Subcutaneous abdominal adipose tissue (tissue), 5 donors: ENCODE results near the gene ASAP2.

Source experiments
- H3K27ac ChIP-seq: one replicate; pipeline ENCODE4 v1.7.0; 2013; ENCODE audit warnings: low read depth, mild to moderate bottlenecking, inconsistent platforms, low read length, moderate library complexity
- H3K27me3 ChIP-seq, 5 donors: one replicate each; pipeline ENCODE4 v1.7.0; 2013; ENCODE audit warnings: low read length in 5 of 5, inconsistent platforms in 1 of 5; ENCODE audit not compliant: control insufficient read depth in 5 of 5, insufficient read depth in 4 of 5
- H3K36me3 ChIP-seq, 5 donors: one replicate each; pipeline ENCODE4 v1.7.0; 2013; ENCODE audit warnings: low read length in 5 of 5; ENCODE audit not compliant: control insufficient read depth in 5 of 5, insufficient read depth in 5 of 5
- H3K4me1 ChIP-seq, 5 donors: one replicate each; pipeline ENCODE4 v1.7.0; 2013; ENCODE audit warnings: low read length in 5 of 5, mild to moderate bottlenecking in 3 of 5, moderate library complexity in 1 of 5; ENCODE audit not compliant: control insufficient read depth in 5 of 5, insufficient read depth in 5 of 5
- H3K4me3 ChIP-seq, 5 donors: one replicate each; pipeline ENCODE4 v1.7.0; 2013; ENCODE audit warnings: low read length in 5 of 5, low read depth in 1 of 5
- H3K9ac ChIP-seq, 5 donors: one replicate each; pipeline ENCODE4 v1.7.0; 2013; ENCODE audit warnings: low read length in 5 of 5, mild to moderate bottlenecking in 4 of 5, moderate library complexity in 3 of 5
- H3K9me3 ChIP-seq, 5 donors: one replicate each; pipeline ENCODE4 v1.7.0; 2013; ENCODE audit warnings: low read length in 5 of 5; ENCODE audit not compliant: control insufficient read depth in 5 of 5
- donor health status: healthy.
- donor health status: healthy.
- donor health status: healthy.
- donor health status: healthy.
- donor health status: healthy.

The ASAP2 gene

GRCh38 chr2:9249020-9249800, 42.6 kb downstream of the ASAP2 start:
- H3K27ac ChIP-seq: peak overlapping the region; percentile 14
- no peaks in the 10 kb centered on the region for H3K27me3 ChIP-seq
- no peak overlapping the region for H3K4me3 ChIP-seq
- H3K4me1 ChIP-seq: peaks cover 18 to 54% (median 41%) of the 10 kb centered on the region in 5 donors
- H3K36me3 ChIP-seq: no peaks in the 10 kb centered on the region
- H3K9me3 ChIP-seq: no peaks in the 10 kb centered on the region
- peak overlapping the region in 1 of 5 donors; percentile 13 for H3K9ac ChIP-seq

DNA sequence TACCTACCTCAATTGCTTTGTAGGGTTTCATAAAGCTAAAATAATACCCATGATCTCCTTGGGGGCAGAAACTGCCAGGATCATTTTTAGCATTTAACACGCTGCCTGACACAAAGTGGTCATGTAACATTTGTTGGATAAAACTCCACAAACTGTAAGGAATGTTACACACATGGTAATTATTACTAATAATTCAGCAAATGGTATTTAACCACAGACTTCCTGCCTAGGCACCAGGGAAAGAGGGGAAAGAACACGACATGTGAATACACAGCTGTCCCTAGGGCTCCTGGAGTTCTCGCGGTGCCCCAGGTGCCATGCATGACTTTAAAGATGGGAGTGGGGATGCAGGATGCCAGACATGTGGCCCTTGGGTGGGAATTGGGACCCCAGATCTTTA, 43.5 kb downstream of the ASAP2 start:
- no peak overlapping the region for H3K9ac ChIP-seq
- H3K4me1 ChIP-seq: peaks cover 18 to 54% (median 41%) of the 10 kb centered on the region in 5 donors
- H3K27me3 ChIP-seq: no peaks in the 10 kb centered on the region
- no peaks in the 10 kb centered on the region for H3K36me3 ChIP-seq
- no peak overlapping the region for H3K4me3 ChIP-seq
- no peaks in the 10 kb centered on the region for H3K9me3 ChIP-seq
- H3K27ac ChIP-seq: no peak overlapping the region

DNA sequence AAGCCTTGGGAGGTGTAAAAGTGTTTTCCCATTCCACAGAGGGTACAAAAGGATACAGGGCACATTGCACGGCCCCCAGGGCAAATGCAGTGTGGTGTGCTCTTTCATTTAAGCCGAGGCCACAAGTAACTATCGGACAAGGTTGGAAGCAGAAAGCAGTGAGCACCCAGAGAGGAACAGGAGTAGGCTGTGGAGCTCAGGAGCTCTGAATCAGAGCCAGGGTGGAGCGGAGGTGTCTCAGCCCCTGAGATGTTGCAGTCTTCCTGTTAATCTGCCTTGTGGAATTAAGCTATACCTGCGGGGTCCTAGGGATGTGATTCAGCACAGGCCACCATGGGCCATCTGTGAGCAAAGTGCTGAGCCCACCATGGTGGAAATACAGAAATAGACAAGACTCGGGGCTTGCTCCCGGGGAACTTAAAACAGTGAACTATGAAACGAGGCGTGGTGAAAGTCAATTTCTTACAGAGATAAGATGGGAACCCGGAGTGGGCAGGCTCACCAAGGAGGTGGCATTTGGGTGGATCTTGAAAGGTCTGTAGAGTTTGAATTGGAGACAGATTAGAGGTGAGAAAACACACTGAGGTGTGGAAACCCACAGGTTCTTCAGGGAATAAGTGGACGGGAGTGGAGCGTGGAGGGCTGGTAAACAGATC, 44.0 kb downstream of the ASAP2 start:
- Histone ChIP-seq H3K9ac (no peak overlapping the region), H3K27ac (peak overlapping the region; percentile 77), H3K27me3 (no peaks in the 10 kb centered on the region), H3K4me3 (no peak overlapping the region), H3K36me3 (no peaks in the 10 kb centered on the region), H3K9me3 (no peaks in the 10 kb centered on the region), H3K4me1 (peaks cover 18 to 57% (median 41%) of the 10 kb centered on the region in 5 donors)

GRCh38 chr2:9251154-9252001, 44.8 kb downstream of the ASAP2 start:
- peaks cover 18 to 65% (median 41%) of the 10 kb centered on the region in 5 donors for H3K4me1 ChIP-seq

GRCh38 chr2:9252002-9252357, 45.4 kb downstream of the ASAP2 start:
- Histone ChIP-seq H3K36me3 (no peaks in the 10 kb centered on the region), H3K9ac (peak overlapping the region in 2 of 5 donors; percentile 15 to 48), H3K4me1 (peaks cover 21 to 66% (median 44%) of the 10 kb centered on the region in 5 donors), H3K27me3 (no peaks in the 10 kb centered on the region), H3K27ac (peak overlapping the region; percentile 77), H3K4me3 (no peak overlapping the region), H3K9me3 (no peaks in the 10 kb centered on the region)

More at GRCh38 chr2:9251154-9252001, 44.8 kb downstream of the ASAP2 start:
- Histone ChIP-seq H3K9ac (peak overlapping the region in 2 of 5 donors; percentile 15 to 48), H3K36me3 (no peaks in the 10 kb centered on the region), H3K4me3 (no peak overlapping the region), H3K9me3 (no peaks in the 10 kb centered on the region), H3K27me3 (no peaks in the 10 kb centered on the region), H3K27ac (peak overlapping the region; percentile 77)

GRCh38 chr2:9255416-9255815, 48.8 kb downstream of the ASAP2 start:
- no peaks in the 10 kb centered on the region for H3K36me3 ChIP-seq
- no peak overlapping the region for H3K27ac ChIP-seq
- peaks cover 25 to 65% (median 49%) of the 10 kb centered on the region in 5 donors for H3K4me1 ChIP-seq
- H3K9me3 ChIP-seq: no peaks in the 10 kb centered on the region
- H3K9ac ChIP-seq: no peak overlapping the region
- no peaks in the 10 kb centered on the region for H3K27me3 ChIP-seq
- H3K4me3 ChIP-seq: no peak overlapping the region

- Histone ChIP-seq H3K27ac (peak overlapping the region; percentile 27), H3K4me3 (no peak overlapping the region)
Observed at GRCh38 chr2:9256147-9256546, 49.5 kb downstream of the ASAP2 start.

DNA sequence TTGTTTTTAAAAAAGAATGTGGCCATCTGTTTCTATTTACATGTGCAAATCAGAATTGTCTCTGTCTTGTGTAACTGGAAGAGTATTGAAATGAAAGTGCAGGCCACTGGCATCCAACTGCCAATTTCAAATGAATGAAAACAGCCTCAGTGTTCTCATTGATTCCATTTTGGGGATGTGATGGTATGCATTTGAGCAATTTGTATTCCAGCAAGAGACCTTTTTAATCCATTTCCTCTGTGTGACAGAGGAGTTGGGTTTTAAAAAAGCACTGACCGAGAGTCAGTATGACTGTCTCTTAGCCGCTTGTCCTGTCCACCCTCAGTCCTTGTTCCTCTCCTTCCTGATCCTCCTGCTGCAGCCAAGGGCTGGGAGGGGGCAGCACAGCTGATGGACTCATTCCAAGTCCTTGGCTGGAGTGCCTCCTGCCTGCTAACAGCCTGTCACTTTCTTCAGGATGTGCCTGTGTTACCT, 50.0 kb downstream of the ASAP2 start:
- Histone ChIP-seq H3K4me3 (no peak overlapping the region), H3K36me3 (no peaks in the 10 kb centered on the region), H3K27me3 (no peaks in the 10 kb centered on the region), H3K9me3 (no peaks in the 10 kb centered on the region), H3K4me1 (peaks cover 29 to 69% (median 52%) of the 10 kb centered on the region in 5 donors), H3K27ac (peak overlapping the region; percentile 27), H3K9ac (peak overlapping the region in 2 of 5 donors; percentile 48 to 53)

More at GRCh38 chr2:9256147-9256546, 49.5 kb downstream of the ASAP2 start:
- no peaks in the 10 kb centered on the region for H3K36me3 ChIP-seq
- no peak overlapping the region for H3K9ac ChIP-seq
- H3K9me3 ChIP-seq: no peaks in the 10 kb centered on the region
- no peaks in the 10 kb centered on the region for H3K27me3 ChIP-seq
- H3K4me1 ChIP-seq: peaks cover 26 to 69% (median 52%) of the 10 kb centered on the region in 5 donors

DNA sequence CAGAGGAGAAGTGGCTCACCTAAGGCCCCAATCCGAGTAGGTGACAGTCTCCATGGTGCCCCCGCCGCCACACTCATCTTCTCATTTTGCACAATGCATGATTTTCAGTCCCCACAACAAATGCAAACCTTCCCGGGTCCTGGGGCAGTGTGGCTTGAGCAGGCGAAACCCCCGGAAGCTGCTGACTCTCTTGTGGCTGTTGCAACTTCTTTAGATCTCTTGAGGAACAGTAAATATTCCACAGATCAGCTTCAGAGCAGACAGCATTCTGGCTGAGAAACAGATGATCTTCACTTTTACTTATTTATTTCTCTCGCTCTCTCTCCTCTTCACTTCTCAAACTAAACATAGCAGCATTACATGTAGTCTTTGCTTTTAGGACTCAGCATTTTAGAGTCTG, 51.9 kb downstream of the ASAP2 start:
- Histone ChIP-seq H3K27me3 (no peaks in the 10 kb centered on the region), H3K9ac (peak overlapping the region in 1 of 5 donors; percentile 57), H3K4me1 (peaks cover 35 to 80% (median 63%) of the 10 kb centered on the region in 5 donors), H3K27ac (peak overlapping the region; percentile 78), H3K9me3 (no peaks in the 10 kb centered on the region), H3K4me3 (peak overlapping the region in 3 of 5 donors; percentile 20 to 23 (median 23)), H3K36me3 (no peaks in the 10 kb centered on the region)
